Stimulated activated CD4-positive, alpha-beta T cell treated with anti-CD3 and anti-CD28 coated beads, TNF-alpha, amount 100 ng/mL, for 4 hours (primary cell): ENCODE results near the gene ANXA6.
A peak's percentile ranks its signal among the peaks of the same experiment; 100 is the strongest.
"Not testable (repeated sequence)": the region's sequence is repeated elsewhere in the genome, so short reads cannot be mapped to it uniquely, and the experiment has no call there.

Source experiments
- DNase-seq, 3 experiments: peaks; one replicate each; pipeline ENCODE4 v3.0.0-alpha.2; 2020; ENCODE audit warnings: low read depth in 3 of 3

The ANXA6 gene

GRCh38 chr5:151181818-151182523 is 24.4 kb upstream of the ANXA6 start:
- no peak for DNase-seq

DNA sequence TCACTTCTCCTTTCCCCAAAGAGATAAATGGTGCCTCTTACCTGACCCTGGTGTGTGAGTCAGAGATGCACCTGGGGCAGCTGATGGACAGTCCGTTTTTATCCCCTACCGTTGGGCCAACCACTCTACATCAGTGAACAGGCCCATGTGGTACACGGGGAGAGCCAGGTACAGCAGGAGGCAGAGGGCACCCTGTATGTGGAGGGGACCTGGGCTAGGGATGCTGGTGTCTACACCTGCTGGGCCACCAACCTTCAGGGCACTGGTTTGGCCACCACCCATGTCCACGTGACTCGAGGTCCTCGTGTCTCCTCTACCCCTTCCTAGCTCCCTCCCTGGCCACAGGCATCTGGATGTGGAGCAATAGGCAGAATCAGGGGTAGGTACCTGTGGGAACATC is 22.7 kb upstream of the ANXA6 start:
- no peak for DNase-seq

DNA sequence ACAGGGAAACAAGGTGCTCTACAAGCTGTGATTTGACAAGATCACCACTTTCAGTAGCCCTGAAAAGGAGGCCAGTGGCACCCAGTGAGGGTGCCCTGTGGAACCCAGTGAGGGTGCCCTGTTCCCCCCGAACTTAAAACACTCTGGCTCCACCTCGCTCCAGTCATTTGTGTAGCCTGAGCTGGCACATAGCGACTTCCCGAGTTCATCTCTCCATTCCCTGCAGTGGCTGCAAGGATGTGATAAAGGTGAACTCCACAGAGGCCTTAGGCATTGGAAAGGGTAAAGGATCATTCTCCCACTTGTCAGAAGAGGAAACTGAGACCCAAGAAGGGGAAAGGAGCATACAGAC is 21.9 kb upstream of the ANXA6 start:
- DNase-seq, result no peak

GRCh38 chr5:151178777-151179488 is 21.4 kb upstream of the ANXA6 start:
- no peak for DNase-seq

- DNase-seq, result no peak
Measured at GRCh38 chr5:151178372-151178771, 20.8 kb upstream of the ANXA6 start.

DNA sequence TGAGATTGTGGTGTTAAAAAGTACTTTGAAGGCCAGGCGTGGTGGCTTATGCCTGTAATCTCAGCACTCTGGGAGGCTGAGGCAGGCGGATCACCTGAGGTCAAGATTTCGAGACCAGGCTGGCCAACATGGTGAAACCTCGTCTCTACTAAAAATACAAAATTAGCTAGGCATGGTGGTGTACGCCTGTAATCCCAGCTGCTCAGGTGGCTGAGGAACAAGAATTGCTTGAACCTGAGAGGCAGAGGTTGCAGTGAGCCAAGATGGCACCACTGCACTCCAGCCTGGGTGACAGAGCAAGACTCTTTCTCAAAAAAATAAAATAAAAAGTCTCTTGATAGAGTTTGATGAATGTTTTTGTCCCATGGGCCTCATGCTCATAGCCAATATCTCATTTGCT is 18.7 kb upstream of the ANXA6 start:
- not testable (repeated sequence) for DNase-seq

DNA sequence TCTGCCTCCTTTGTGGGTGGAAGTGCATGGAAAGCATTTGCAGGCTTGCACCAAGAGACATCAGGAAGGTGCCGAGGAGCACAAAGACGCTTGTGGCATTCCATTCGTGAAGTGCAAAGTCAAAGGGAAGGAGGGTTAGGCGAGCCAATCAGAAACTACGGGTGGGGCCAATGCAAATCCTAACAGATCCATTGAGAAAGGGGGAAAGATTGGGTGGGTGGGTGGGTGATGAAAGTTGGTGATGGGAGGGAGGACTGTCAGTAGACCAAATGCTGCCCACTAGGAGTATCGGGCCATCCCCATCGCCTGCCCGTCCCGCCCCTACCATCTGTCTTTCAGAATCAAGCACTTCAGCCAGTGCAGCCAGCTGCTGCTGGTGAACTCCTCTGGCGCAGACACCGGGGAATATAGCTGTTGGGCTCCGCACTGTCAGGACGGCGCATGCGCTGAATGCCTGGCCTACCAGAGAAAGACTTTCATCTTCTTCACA is 17.1 kb upstream of the ANXA6 start:
- no peak for DNase-seq

- DNase-seq, result no peak
Measured at GRCh38 chr5:151173711-151174611, 16.4 kb upstream of the ANXA6 start.

DNA sequence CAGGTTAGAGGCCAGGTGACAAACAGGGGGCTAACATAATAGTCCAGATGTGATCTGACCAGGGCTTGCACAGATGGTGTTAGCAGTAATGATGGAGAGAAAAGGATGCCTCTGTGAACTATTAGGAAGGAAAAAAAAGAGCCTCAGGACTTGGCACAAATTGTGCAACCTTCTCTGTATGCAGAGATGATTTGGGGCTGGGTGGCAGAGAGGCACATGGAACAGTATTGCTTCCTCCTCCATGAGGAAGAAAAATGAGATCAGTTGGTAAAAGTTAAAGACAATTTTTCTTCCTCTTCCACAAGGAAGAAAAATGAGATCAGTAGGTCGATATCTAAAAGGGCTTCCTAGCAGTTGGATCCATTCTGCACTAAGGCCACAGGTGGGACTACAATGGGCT is 13.9 kb upstream of the ANXA6 start:
- no peak for DNase-seq

DNA sequence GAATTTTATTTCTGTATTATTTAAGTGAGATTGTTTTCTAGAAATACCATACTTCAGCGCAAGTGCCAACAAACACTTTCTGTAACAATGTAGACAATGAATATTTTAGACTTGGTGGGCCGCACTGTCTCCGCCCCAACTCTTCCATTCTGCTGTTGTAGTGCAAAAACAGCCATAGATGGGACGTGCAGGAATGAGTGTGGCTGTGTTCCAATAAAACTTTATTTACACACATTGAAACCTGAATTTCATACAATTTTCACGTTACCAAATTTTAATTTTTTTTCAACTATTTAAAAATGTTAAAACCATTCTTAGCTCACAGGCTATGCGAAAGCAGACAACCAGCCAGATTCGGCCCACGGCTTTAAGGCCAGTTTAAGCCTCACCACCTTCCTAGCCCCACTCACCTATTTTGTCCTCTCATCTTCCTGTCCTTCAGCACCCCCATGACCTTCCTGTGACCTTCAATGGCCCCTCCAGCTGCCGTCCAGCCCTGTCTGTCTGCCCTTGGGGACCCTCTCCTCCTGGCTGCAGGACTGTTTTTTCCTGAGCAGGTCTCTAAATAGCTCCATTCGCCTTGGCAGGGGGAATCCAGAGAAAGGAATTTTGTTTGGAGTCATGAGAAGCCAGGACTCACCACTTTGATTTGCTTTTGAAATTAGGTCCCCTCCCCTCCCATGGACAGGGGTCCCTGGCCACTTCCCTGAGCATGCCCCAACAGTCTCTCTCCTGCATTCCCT is 11.2 kb upstream of the ANXA6 start:
- no peak for DNase-seq

GRCh38 chr5:151167022-151167421 is 9.4 kb upstream of the ANXA6 start:
- no peak for DNase-seq

DNA sequence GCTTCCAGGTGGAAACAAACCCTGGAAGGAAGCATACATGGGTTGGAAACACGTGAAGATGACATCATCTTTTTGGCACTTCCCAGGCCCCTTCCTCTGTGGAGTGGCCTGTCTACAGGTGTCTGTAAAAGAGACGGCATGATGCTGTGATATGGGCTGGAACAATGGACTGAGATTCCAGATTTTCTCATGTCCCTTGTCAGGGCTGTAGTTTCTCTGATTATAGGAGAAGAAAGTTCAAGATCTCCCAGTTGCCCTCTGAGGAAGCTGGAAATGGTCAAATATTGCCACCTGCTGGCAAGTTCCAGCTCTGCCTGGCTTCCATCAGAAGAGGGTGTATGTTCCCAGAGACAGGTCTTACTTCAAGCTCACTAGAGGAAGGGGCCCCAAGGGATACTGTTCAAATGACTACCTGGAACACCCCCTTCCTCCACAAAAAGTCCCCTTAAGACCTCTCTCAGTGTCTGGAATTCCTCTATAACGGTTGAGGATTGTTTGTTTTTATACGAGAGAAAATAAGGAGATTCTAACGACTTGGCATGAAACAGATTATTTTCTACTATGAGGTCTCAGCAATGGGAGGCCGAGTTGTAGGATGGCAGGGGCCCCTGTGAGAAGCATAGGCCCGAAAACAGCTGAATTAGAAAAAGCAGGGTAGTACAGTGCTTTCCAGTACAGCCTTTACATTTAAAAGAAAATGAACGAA is 7.3 kb upstream of the ANXA6 start:
- DNase-seq, result peak in 2 of 3 experiments; percentile 65 to 69

GRCh38 chr5:151162776-151163175 is 5.2 kb upstream of the ANXA6 start:
- no peak for DNase-seq

DNA sequence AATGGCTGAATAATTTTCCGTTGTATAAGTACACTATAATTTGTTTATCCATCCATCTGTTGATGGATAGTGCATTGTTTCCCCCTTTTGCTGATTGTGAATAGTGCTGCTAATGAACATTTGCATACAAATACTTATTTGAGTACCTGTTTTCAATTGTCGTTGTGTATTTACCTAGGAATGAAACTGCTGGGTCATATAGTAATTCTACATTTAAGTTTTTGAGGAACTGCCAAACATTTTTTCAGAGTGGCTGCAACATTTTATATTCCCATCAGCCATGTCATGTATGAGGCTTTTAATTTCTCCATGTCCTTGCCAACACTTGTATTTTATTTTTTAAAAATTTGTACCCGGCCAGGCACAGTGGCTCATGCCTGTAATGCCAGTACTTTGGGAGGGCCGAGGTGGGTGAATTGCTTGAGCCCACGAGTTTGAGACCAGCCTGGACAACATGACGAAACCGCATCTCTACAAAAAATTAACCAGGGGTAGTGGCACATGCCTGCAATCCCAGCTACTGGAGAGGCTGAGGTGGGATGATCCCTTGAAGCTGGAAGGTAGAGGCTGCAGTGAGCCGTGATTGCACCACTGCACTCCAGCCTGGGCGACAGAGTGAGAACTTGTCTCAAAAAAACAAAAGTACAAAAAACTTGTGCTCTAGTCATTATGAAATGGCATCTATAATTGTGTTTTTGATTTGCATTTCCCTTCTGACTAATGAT is 2.2 kb upstream of the ANXA6 start:
- DNase-seq, result no peak

DNA sequence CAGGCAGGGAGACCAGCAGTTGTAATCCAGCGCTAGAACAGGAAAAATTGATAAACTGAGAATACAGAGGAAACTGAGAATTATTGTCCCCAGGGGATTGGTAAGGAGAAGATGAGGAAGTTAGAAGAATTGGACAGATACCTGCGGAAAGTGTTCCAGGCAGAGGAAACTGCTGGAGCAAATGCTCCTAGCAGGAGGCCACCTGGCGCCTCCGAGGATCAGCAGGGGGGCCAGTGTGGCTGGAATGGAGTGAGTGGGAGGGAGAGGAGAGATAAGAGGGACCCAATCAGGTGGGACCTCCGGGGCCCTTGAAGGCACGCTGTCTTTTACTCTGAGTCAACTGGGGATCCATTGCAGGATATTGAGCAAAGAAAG is 695 bp upstream of the ANXA6 start:
- DNase-seq, result no peak

GRCh38 chr5:151156507-151157420 is 815 bp downstream of the ANXA6 start:
- no peak for DNase-seq

DNA sequence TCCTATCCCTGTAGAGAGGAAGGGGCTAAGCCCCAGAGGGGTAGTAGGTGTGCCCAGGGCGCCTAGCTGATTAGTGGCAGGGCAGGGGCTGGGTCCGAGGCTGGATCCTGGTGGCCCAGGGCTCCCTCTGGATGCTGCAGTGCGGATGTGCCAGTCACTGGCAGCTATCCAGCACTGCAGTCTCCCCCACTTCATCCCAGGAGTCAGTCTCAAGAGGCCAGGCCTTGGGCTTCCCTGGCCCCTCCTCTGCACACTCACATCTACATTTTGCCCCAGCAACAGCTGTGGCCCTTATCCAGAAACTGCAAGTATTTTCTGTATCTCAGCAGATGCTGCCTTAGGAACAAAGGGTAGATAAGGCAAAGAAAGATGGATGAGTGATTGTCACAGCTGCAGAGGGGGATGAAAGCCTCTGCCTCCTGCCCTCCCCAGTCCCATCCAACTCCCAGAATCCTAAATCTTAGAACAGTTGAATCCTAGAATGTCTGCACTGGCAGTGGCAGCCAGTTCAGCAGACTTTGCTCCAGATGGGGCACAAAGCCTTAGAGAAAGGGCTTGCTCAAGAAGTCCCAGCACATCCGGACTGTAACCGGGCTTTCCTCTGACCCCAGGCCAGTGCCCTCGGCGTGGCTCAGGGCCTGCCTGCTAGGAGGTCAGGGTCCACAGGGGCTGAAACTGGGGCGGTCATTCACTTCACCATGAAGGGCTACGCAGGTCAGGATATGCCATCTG is 1.6 kb downstream of the ANXA6 start:
- DNase-seq, result no peak

GRCh38 chr5:151154931-151155774 is 2.4 kb downstream of the ANXA6 start:
- no peak for DNase-seq
